Ectodermal cell (in vitro differentiated cells): ENCODE results near the gene GIMD1. TPM values are rescaled to one million over a fixed set of nuclear protein-coding genes. Genes with fewer than 3 reads are reported as not detected.
"Not testable (repeated sequence)": the region's sequence is repeated elsewhere in the genome, so short reads cannot be mapped to it uniquely, and the experiment has no call there.

Source experiments
- H3K27ac ChIP-seq: 2 replicates; pipeline ENCODE4 v1.7.0; 2013; ENCODE audit warnings: mild to moderate bottlenecking, low read depth, low read length; ENCODE audit not compliant: insufficient read depth, poor library complexity, severe bottlenecking
- H3K27me3 ChIP-seq: 2 replicates; pipeline ENCODE4 v1.7.0; 2013; ENCODE audit warnings: mild to moderate bottlenecking, low read length; ENCODE audit not compliant: insufficient read depth, control insufficient read depth, poor library complexity, severe bottlenecking
- H3K36me3 ChIP-seq: one replicate; pipeline ENCODE4 v1.7.0; 2013; ENCODE audit warnings: low read length; ENCODE audit not compliant: control insufficient read depth, insufficient read depth
- H3K4me1 ChIP-seq: one replicate; pipeline ENCODE4 v1.7.0; 2013; ENCODE audit warnings: low read length; ENCODE audit not compliant: control insufficient read depth, insufficient read depth
- H3K4me3 ChIP-seq: 2 replicates; pipeline ENCODE4 v1.7.0; 2013; ENCODE audit warnings: low read depth, low read length, control low read depth; ENCODE audit not compliant: insufficient read depth
- H3K9me3 ChIP-seq: 2 replicates; pipeline ENCODE4 v1.7.0; 2013; ENCODE audit warnings: mild to moderate bottlenecking, low read length, moderate library complexity; ENCODE audit not compliant: control insufficient read depth
- WGBS, 2 experiments: methylation state at CpG; one replicate each; pipeline ENCODE4 v1.1.7; 2013; ENCODE audit warnings: missing lambda C conversion rate in 2 of 2; 5-methylcytosine and 5-hydroxymethylcytosine counted together
- polyA plus RNA-seq, 4 experiments: library from polyadenylated mRNA; stranded (reverse); fragments of 50-300 nt; gene quantifications; one replicate each; pipeline ENCODE4 v1.2.3, GENCODE V29; 2013

The GIMD1 gene
- polyA plus RNA-seq (2013, experiment 1 of 4), result not detected
- polyA plus RNA-seq (2013, experiment 2 of 4), result not detected
- polyA plus RNA-seq (2013, experiment 3 of 4), result not detected
- not detected for polyA plus RNA-seq (2013, experiment 4 of 4)

- 93 to 100% methylated on average over 3 to 5 of the region's 5 CpGs for WGBS, 2 experiments
- Histone ChIP-seq H3K36me3 (no peaks in the 10 kb centered on the region), H3K27ac (no peak within 1 kb of the TSS), H3K4me1 (no peaks in the 10 kb centered on the region), H3K9me3 (no peaks in the 10 kb centered on the region), H3K4me3 (no peak within 1 kb of the TSS), H3K27me3 (no peaks in the 10 kb centered on the region)
Observed at GRCh38 chr4:106368678-106369077, at the start of gene GIMD1. GIMD1 (minus strand) TSS chr4:106368778; CDS start chr4:106367435, 1,343 bp downstream.

GRCh38 chr4:106414366-106414765, 45.8 kb upstream of the GIMD1 start:
- H3K4me1 ChIP-seq, result no peaks in the 10 kb centered on the region
- H3K27ac ChIP-seq, result no peak overlapping the region
- H3K9me3 ChIP-seq, result no peaks in the 10 kb centered on the region
- no peak overlapping the region for H3K4me3 ChIP-seq
- no peaks in the 10 kb centered on the region for H3K27me3 ChIP-seq
- H3K36me3 ChIP-seq, result no peaks in the 10 kb centered on the region

GRCh38 chr4:106409901-106410889, 41.6 kb upstream of the GIMD1 start:
- WGBS, 2 experiments, result 90% methylated on average over 15 of the region's 15 CpGs
- Histone ChIP-seq H3K4me1 (no peaks in the 10 kb centered on the region), H3K27me3 (no peaks in the 10 kb centered on the region), H3K4me3 (no peak overlapping the region), H3K9me3 (no peaks in the 10 kb centered on the region), H3K27ac (no peak overlapping the region), H3K36me3 (no peaks in the 10 kb centered on the region)

- not testable (repeated sequence) for H3K4me1 ChIP-seq, H3K4me3 ChIP-seq, H3K27me3 ChIP-seq, H3K27ac ChIP-seq, H3K9me3 ChIP-seq, H3K36me3 ChIP-seq
- WGBS, 2 experiments, result 83 to 94% methylated on average over 3 of the region's 3 CpGs
Observed at GRCh38 chr4:106408004-106408403, 39.4 kb upstream of the GIMD1 start.

- no peak overlapping the region for H3K4me3 ChIP-seq
- no peaks in the 10 kb centered on the region for H3K9me3 ChIP-seq
- no peak overlapping the region for H3K27ac ChIP-seq
- no peaks in the 10 kb centered on the region for H3K4me1 ChIP-seq
- no CpG with 5 or more reads among the region's 3 CpGs for WGBS, 2 experiments
- no peaks in the 10 kb centered on the region for H3K27me3 ChIP-seq
- H3K36me3 ChIP-seq, result no peaks in the 10 kb centered on the region
Observed at GRCh38 chr4:106401157-106401556, 32.6 kb upstream of the GIMD1 start.

GRCh38 chr4:106398898-106399297, 30.3 kb upstream of the GIMD1 start:
- 78 to 100% methylated on average over 1 to 2 of the region's 4 CpGs for WGBS, 2 experiments
- H3K27ac ChIP-seq, H3K4me1 ChIP-seq, H3K36me3 ChIP-seq, H3K4me3 ChIP-seq, H3K27me3 ChIP-seq, H3K9me3 ChIP-seq: not testable (repeated sequence)

- Histone ChIP-seq H3K4me3 (no peak overlapping the region), H3K36me3 (no peaks in the 10 kb centered on the region), H3K27me3 (no peaks in the 10 kb centered on the region), H3K9me3 (no peaks in the 10 kb centered on the region), H3K4me1 (no peaks in the 10 kb centered on the region), H3K27ac (no peak overlapping the region)
- 87 to 96% methylated on average over 2 of the region's 2 CpGs for WGBS, 2 experiments
Observed at GRCh38 chr4:106395582-106395981, 27.0 kb upstream of the GIMD1 start.

- H3K4me1 ChIP-seq, result no peaks in the 10 kb centered on the region
- H3K36me3 ChIP-seq, result no peaks in the 10 kb centered on the region
- 93 to 94% methylated on average over 6 of the region's 6 CpGs for whole genome bisulfite sequencing, 2 experiments
- H3K9me3 ChIP-seq, result no peaks in the 10 kb centered on the region
- H3K4me3 ChIP-seq, result no peak overlapping the region
- no peaks in the 10 kb centered on the region for H3K27me3 ChIP-seq
- no peak overlapping the region for H3K27ac ChIP-seq
Observed at GRCh38 chr4:106385853-106386393, 17.3 kb upstream of the GIMD1 start.

- Histone ChIP-seq H3K27ac (no peak overlapping the region), H3K9me3 (no peaks in the 10 kb centered on the region), H3K36me3 (no peaks in the 10 kb centered on the region), H3K4me3 (no peak overlapping the region), H3K27me3 (no peaks in the 10 kb centered on the region), H3K4me1 (no peaks in the 10 kb centered on the region)
- 93 to 97% methylated on average over 3 of the region's 3 CpGs for WGBS, 2 experiments
Observed at GRCh38 chr4:106384878-106385277, 16.3 kb upstream of the GIMD1 start.

GRCh38 chr4:106380179-106380578, 11.6 kb upstream of the GIMD1 start:
- Histone ChIP-seq H3K27ac (no peak overlapping the region), H3K36me3 (no peaks in the 10 kb centered on the region), H3K4me1 (no peaks in the 10 kb centered on the region), H3K4me3 (no peak overlapping the region), H3K9me3 (no peaks in the 10 kb centered on the region), H3K27me3 (no peaks in the 10 kb centered on the region)
